ENCODE measurements around the gene IL1F10.

GRCh38 chr2:113098041-113098440, 30.3 kb downstream of the IL1F10 start:
- TF ChIP-seq, protein P1, sequence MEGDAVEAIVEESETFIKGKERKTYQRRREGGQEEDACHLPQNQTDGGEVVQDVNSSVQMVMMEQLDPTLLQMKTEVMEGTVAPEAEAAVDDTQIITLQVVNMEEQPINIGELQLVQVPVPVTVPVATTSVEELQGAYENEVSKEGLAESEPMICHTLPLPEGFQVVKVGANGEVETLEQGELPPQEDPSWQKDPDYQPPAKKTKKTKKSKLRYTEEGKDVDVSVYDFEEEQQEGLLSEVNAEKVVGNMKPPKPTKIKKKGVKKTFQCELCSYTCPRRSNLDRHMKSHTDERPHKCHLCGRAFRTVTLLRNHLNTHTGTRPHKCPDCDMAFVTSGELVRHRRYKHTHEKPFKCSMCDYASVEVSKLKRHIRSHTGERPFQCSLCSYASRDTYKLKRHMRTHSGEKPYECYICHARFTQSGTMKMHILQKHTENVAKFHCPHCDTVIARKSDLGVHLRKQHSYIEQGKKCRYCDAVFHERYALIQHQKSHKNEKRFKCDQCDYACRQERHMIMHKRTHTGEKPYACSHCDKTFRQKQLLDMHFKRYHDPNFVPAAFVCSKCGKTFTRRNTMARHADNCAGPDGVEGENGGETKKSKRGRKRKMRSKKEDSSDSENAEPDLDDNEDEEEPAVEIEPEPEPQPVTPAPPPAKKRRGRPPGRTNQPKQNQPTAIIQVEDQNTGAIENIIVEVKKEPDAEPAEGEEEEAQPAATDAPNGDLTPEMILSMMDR (IDR thresholded peaks at IDR 0.05; ENCODE audit: low read depth, low read length, poor library complexity, severe bottlenecking) = no peak
- no peak for TF ChIP-seq EZH2phosphoT487 (IDR thresholded peaks at IDR 0.05; ENCODE audit: borderline replicate concordance, low read length)

Data from DOHH2 (cell line).